ENCODE measurements around the gene HACD1.

Gene HACD1

GRCh38 chr10:17586821-17587234, 30.3 kb downstream of the HACD1 start:
- no peak for DNase-seq (ENCODE audit: low read depth in 1 of 2, low spot score in 1 of 2)

- DNase-seq (ENCODE audit: low read depth in 1 of 2, low spot score in 1 of 2) = no peak
These were observed 32.2 kb downstream of the HACD1 start for GRCh38 chr10:17585016-17585415.

GRCh38 chr10:17580885-17581284, 36.3 kb downstream of the HACD1 start:
- DNase-seq (ENCODE audit: low read depth in 1 of 2, low spot score in 1 of 2) = no peak

GRCh38 chr10:17578603-17579002, 38.6 kb downstream of the HACD1 start:
- no peak for DNase-seq (ENCODE audit: low read depth in 1 of 2, low spot score in 1 of 2)

- no peak for DNase-seq (ENCODE audit: low read depth in 1 of 2, low spot score in 1 of 2)
These were observed 40.4 kb downstream of the HACD1 start for GRCh38 chr10:17576768-17577167.

GRCh38 chr10:17564911-17565310, 52.3 kb downstream of the HACD1 start:
- DNase-seq (ENCODE audit: low read depth in 1 of 2, low spot score in 1 of 2) = no peak

- DNase-seq (ENCODE audit: low read depth in 1 of 2, low spot score in 1 of 2) = no peak
These were observed 53.7 kb downstream of the HACD1 start for GRCh38 chr10:17563452-17563851.

GRCh38 chr10:17562614-17563013, 54.6 kb downstream of the HACD1 start:
- no peak for DNase-seq (ENCODE audit: low read depth in 1 of 2, low spot score in 1 of 2)

GRCh38 chr10:17561111-17561510, 56.1 kb downstream of the HACD1 start:
- no peak for DNase-seq (ENCODE audit: low read depth in 1 of 2, low spot score in 1 of 2)

GRCh38 chr10:17557459-17557858, 59.7 kb downstream of the HACD1 start:
- no peak for DNase-seq (ENCODE audit: low read depth in 1 of 2, low spot score in 1 of 2)

GRCh38 chr10:17548770-17549169, 68.4 kb downstream of the HACD1 start:
- DNase-seq (ENCODE audit: low read depth in 1 of 2, low spot score in 1 of 2) = no peak

- DNase-seq (ENCODE audit: low read depth in 1 of 2, low spot score in 1 of 2) = no peak
These were observed 69.0 kb downstream of the HACD1 start for GRCh38 chr10:17548162-17548561.

- DNase-seq (ENCODE audit: low read depth in 1 of 2, low spot score in 1 of 2) = no peak
These were observed 70.1 kb downstream of the HACD1 start for GRCh38 chr10:17547060-17547459.

GRCh38 chr10:17544465-17544864, 72.7 kb downstream of the HACD1 start:
- DNase-seq (ENCODE audit: low read depth in 1 of 2, low spot score in 1 of 2) = no peak
